Cardiac fibroblast (primary cell): Measurements from ENCODE around the gene ESCO1.
A peak's percentile ranks its signal among the peaks of the same experiment; 100 is the strongest.

Experiments used
- DNase-seq, 2 donors: peaks; one replicate each; pipeline versions ENCODE4 v3.0.0 to v3.0.0-alpha.2; 2010; ENCODE audit warnings: low read depth in 2 of 2
- H3K4me3 ChIP-seq, 2 donors: replicated peaks in 1 of 2; 1 replicate in 1 of 2; 2 replicates in 1 of 2; pipeline ENCODE4 v1.5.1; 2011; ENCODE audit warnings: low read depth in 2 of 2, low read length in 2 of 2, mild to moderate bottlenecking in 2 of 2, moderate library complexity in 1 of 2
- CTCF ChIP-seq: IDR thresholded peaks from one replicate; pipeline ENCODE4 v1.5.1; 2011; ENCODE audit warnings: low read depth, mild to moderate bottlenecking, low read length, inconsistent platforms

The ESCO1 gene

GRCh38 chr18:21526463-21526862 is 74.0 kb downstream of the ESCO1 start:
- DNase-seq = no peak
- TF ChIP-seq CTCF = no peak

GRCh38 chr18:21525916-21526315 is 74.6 kb downstream of the ESCO1 start:
- H3K4me3 ChIP-seq = no peak overlapping the region
- no peak for TF ChIP-seq CTCF
- DNase-seq = no peak

More at GRCh38 chr18:21526463-21526862, 74.0 kb downstream of the ESCO1 start:
- no peak overlapping the region for H3K4me3 ChIP-seq

DNA sequence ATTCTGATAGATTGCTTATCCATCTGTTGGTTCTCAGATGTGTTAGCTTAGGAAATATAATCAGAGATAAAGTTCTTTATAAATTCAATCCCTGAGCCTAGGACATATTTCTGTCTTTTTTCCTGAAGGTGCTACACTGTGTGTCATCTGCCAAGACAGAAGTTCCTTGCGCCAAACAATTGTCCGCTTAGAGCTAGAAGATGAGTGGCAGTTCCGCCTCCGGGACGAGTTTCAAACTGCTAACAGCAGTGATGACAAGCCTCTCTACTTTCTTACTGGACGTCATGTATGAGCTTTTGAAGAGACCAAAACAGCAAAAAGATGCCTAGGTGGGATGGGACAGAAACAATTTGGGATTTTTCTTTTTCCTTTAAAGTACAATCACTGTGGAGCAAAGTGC is 78.0 kb downstream of the ESCO1 start:
- H3K4me3 ChIP-seq = no peak overlapping the region
- no peak for TF ChIP-seq CTCF
- no peak for DNase-seq

DNA sequence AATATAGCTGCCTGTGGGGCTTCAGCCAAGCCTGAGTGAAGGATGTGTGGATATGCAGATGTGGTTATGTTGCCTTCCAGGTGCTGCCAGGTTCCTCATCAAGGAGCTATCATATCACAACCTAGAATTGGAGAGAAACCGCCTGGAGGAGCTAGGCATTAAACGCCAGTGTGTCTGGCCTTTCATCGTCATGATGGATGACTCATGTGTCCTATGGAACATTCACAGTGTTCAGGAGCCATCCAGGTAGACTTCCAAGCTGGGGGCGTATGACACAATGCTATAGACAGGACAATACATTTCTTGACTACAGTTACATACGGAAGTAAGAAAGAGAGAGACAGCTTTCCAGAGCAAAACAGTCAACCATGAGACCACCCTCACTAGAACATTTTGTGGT is 86.8 kb downstream of the ESCO1 start:
- H3K4me3 ChIP-seq = no peak overlapping the region
- DNase-seq = no peak
- TF ChIP-seq CTCF = no peak

DNA sequence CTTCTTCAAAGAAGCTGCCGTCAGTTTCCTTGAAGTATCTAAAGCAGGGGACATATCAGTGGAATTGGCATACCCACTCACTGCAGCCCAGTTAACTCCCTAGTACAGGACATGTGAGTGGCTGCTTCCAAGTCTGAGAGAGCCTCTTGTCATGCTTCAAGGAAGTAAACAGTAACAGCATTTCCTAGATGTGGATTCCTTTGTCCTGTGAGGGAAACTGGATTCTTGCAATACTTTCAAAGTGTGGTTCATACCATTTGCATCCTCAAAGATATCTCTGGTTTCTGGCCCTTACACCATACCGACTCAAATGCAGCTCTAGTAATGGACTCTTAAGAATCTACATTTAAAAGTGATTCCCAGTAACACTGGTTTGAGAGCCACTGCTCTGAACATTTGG is 87.2 kb downstream of the ESCO1 start:
- no peak for TF ChIP-seq CTCF
- peak in 1 of 2 donors; percentile 7 for DNase-seq

GRCh38 chr18:21509062-21509461 is 91.4 kb downstream of the ESCO1 start:
- no peak for TF ChIP-seq CTCF
- no peak for DNase-seq
- no peak overlapping the region for H3K4me3 ChIP-seq

More for the DNA sequence above, 87.2 kb downstream of the ESCO1 start:
- H3K4me3 ChIP-seq = no peak overlapping the region

DNA sequence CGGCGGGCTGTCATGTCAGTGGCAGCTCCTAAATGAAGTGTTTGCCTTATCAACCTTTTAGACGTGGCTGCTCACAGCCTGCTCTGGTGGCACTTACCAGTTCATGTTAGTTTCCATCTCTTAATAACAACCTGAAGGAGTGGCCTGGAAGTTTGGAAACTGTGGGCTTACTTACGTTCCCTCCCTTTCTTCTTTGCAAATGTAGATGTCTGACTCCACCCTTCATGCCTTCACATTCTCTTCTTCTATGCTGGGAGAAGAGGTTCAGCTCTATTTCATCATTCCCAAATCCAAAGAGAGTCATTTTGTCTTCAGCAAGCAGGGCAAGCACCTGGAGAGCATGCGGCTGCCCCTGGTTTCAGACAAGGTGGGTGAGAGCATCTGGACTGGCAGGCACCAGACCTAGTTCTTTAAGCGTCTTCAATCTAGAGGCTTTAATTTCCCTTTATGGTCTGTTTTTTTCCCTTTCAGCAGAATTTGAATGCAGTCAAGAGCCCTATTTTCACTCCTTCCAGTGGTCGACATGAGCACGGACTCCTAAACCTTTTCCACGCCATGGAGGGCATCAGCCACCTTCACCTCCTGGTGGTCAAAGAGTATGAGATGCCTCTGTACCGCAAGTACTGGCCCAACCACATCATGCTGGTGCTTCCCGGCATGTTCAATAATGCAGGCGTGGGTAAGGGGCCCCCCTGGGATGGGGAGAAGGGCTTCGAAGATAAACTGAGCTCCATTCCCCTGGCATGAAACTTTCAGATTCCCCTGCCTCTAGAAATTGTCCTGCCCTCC is 92.4 kb downstream of the ESCO1 start:
- no peak for TF ChIP-seq CTCF
- DNase-seq = no peak
- H3K4me3 ChIP-seq = no peak overlapping the region
